ENCODE data around the gene BPIFB6.
"Not testable (repeated sequence)": the region's sequence is repeated elsewhere in the genome, so short reads cannot be mapped to it uniquely, and the experiment has no call there.

BPIFB6 gene

DNA sequence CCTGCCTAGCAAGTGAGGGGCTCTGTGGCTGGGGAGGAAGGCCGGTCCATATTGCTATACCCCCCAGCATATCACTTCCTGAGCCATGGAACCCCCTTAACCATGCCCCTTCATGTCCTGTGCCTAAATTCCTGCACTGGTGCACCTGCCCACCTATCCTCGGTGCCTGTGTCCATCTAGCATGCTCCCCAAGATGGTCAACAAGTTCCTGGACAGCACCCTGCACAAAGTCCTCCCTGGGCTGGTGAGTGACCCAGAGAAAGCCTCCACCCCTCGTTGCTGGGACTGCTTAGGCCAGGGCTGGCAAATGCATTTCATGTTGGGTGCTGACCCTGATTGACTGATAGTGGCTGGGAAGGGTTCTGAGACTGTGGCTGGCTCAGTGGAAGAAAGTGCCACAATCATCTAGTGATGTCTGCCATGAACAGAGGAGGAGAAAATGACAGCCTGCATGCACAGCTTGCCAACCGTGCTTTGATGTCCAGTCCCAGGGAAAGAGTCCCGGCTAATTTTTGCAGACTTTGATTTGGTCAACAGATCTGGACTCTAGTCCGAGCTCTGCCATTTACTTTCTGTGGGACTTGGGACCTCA, 3.5 kb downstream of the BPIFB6 start:
- POLR2A ChIA-PET (ENCODE audit: low non-redundant PET): no interaction called here
- TF ChIP-seq, protein P1, sequence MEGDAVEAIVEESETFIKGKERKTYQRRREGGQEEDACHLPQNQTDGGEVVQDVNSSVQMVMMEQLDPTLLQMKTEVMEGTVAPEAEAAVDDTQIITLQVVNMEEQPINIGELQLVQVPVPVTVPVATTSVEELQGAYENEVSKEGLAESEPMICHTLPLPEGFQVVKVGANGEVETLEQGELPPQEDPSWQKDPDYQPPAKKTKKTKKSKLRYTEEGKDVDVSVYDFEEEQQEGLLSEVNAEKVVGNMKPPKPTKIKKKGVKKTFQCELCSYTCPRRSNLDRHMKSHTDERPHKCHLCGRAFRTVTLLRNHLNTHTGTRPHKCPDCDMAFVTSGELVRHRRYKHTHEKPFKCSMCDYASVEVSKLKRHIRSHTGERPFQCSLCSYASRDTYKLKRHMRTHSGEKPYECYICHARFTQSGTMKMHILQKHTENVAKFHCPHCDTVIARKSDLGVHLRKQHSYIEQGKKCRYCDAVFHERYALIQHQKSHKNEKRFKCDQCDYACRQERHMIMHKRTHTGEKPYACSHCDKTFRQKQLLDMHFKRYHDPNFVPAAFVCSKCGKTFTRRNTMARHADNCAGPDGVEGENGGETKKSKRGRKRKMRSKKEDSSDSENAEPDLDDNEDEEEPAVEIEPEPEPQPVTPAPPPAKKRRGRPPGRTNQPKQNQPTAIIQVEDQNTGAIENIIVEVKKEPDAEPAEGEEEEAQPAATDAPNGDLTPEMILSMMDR (conservative IDR thresholded peaks at IDR 0.05; ENCODE audit: low read depth): no peak
- CTCF ChIA-PET: interaction anchor here (0.6 kb wide), 1 partner anchor 30 kb away, joined by 4 read pairs; no protein-coding TSS in a partner anchor
- no peak overlapping the region for H3K27ac ChIP-seq
- DNase-seq (ENCODE audit: low spot score): no peak

DNA sequence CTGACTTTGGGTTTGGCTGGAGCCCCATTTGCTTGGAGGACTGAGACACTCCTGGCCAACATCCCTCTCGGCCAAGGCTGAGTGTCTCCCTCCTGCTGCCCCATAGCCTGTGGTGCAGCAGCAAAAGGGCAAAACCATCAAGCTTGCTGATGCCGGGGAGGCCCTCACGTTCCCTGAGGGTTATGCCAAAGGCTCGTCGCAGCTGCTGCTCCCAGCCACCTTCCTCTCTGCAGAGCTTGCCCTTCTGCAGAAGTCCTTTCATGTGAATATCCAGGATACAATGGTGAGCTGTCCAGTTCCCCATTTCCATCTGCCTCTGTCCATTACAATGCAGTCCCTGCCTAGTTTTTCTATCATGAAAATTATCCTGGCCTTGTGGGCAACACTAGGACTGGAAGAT, 6.0 kb downstream of the BPIFB6 start:
- POLR2A ChIA-PET (ENCODE audit: low non-redundant PET): no interaction called here
- no peak for DNase-seq (ENCODE audit: low spot score)
- CTCF ChIA-PET: interaction anchor here (0.6 kb wide), 1 partner anchor 59 kb away, joined by 3 read pairs; no protein-coding TSS in a partner anchor
- TF ChIP-seq, protein P1 (conservative IDR thresholded peaks at IDR 0.05; ENCODE audit: low read depth): no peak
- H3K27ac ChIP-seq: no peak overlapping the region

DNA sequence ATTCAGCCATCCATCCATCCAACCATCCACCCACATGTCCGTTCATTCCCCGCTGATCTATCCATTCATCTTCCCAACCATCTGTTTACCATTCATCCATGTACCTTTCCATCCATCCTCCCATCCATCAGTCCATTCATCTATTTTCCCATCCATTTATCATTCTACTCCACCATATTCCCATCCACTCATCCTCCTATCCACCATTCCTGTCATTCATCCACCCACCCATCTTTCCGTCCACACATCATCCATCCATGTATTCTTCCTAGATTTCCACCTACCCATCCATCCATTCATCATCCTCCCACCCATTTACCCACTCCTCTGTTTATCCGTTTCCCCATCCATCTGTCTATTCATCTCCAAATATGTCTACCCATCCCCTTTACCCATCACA, 6.8 kb downstream of the BPIFB6 start:
- POLR2A ChIA-PET (ENCODE audit: low non-redundant PET): no interaction called here
- no peak for DNase-seq (ENCODE audit: low spot score)
- TF ChIP-seq, protein P1 (conservative IDR thresholded peaks at IDR 0.05; ENCODE audit: low read depth): no peak
- CTCF ChIA-PET: no interaction called here
- no peak overlapping the region for H3K27ac ChIP-seq

DNA sequence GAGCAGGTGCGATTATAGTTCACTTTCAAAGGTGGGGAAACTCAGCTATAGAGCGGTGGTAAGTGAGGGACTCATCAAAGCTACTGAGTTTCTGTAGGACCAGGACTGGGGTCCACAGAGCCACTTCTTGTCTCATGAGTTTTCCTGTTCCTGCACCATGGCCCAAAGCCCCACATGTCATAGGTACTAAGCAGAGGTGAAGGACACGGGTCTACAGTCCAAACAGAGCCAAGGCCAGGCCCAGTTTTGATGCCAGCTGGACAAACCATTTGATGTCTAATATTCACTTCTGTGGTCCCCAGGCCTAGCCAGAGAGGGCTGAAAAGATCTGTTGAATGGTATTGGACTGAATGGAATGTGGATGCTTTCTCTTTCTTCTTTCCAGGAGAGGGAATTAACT, 11.0 kb downstream of the BPIFB6 start:
- TF ChIP-seq, protein P1 (conservative IDR thresholded peaks at IDR 0.05; ENCODE audit: low read depth): no peak
- CTCF ChIA-PET: no interaction called here
- no peak for DNase-seq (ENCODE audit: low spot score)
- POLR2A ChIA-PET (ENCODE audit: low non-redundant PET): no interaction called here
- H3K27ac ChIP-seq: no peak overlapping the region

DNA sequence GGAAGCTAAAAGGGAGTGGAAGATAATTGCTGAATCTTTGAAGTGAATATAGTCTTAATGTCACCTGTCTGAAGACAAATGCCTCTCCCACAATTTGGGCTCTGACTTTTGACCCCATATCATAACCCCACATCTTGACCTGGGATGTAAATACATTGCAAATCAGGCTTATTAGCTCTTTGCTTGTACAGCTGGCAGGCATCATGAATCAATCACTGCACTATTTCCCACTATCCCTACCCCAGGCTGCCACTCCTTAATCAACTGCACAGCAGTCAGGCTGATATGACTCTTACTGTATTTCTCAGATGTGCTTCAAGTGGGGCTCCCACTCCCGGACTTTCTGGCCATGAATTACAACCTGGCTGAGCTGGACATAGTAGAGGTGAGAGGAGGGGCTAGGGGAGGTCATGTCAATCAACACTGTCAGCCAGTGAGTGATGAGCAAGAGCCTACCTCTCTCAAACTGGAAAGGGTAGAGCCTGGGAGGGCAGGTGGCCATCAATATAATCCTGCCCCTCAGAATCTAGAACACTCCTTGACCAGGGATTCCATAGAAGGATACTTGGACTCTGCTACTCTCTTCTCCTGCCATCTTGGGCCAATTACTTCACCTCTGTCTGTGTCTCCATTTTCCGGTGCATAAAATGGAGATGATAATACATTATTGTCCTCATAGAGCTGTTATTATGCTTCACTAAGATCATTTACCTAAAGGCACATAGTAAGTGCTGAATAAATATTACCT, 11.7 kb downstream of the BPIFB6 start:
- H3K27ac ChIP-seq: no peak overlapping the region
- POLR2A ChIA-PET (ENCODE audit: low non-redundant PET): no interaction called here
- TF ChIP-seq, protein P1 (conservative IDR thresholded peaks at IDR 0.05; ENCODE audit: low read depth): no peak
- CTCF ChIA-PET: interaction anchor here (1.2 kb wide), 1 partner anchor 9 kb away, joined by 4 read pairs; no protein-coding TSS in a partner anchor
- DNase-seq (ENCODE audit: low spot score): no peak

DNA sequence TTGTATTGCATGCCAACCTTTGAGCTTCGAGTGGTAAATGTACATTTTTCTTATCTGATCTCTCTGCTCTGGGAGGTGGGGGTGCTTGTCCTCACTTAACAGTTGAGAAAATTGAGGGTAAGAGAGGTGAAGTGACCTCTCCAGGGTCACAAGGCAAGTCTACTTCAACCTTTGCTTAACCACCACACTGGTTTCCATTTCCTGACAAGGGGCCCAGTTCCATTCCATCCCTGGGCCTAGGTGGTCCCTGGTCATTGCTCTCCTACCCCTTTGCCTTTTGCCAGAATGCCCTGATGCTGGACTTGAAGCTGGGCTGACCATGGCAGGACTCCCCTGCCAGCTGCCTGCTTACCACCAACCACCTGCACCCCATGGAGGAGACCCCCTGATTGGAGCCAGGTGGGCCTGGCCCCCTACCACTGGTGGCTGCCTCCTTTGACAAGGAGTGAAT, 12.3 kb downstream of the BPIFB6 start:
- no peak for DNase-seq (ENCODE audit: low spot score)
- POLR2A ChIA-PET (ENCODE audit: low non-redundant PET): no interaction called here
- CTCF ChIA-PET: interaction anchor here (0.7 to 1.2 kb wide), 2 partner anchors 9 to 24 kb away, joined by 3 to 4 read pairs; no protein-coding TSS in a partner anchor
- TF ChIP-seq, protein P1 (conservative IDR thresholded peaks at IDR 0.05; ENCODE audit: low read depth): no peak
- H3K27ac ChIP-seq: no peak overlapping the region

DNA sequence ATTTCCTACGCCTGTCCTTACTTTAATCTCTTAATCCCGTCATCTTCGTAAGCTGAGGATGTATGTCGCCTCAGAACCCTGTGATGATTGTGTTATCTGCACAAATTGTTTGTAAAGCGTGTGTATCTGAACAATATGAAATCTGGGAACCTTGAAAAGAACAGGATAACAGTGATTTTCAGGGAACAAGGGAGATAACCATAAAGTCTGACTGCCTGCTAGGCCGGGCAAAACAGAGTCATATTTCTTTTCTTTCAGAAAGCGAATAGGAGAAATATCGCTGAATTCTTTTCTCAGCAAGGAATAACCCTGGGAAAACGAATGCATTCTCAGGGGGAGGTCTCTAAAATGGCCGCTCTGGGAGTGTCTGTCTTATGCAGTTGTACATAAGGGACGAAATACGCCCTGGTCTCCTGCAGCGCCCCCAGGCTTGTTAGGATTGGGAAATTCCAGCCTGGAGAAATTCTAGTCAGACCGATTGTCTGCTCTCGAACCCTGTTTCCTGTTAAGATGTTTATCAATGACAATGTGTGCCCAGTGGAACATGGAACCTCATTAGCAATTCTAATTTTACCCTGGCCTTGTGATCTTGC, 13.8 kb downstream of the BPIFB6 start:
- DNase-seq (ENCODE audit: low spot score); POLR2A ChIA-PET (ENCODE audit: low non-redundant PET); H3K27ac ChIP-seq; CTCF ChIA-PET: not testable (repeated sequence)

Data from RWPE1 (cell line).